Measurements from ENCODE around the gene IFFO2.

DNA sequence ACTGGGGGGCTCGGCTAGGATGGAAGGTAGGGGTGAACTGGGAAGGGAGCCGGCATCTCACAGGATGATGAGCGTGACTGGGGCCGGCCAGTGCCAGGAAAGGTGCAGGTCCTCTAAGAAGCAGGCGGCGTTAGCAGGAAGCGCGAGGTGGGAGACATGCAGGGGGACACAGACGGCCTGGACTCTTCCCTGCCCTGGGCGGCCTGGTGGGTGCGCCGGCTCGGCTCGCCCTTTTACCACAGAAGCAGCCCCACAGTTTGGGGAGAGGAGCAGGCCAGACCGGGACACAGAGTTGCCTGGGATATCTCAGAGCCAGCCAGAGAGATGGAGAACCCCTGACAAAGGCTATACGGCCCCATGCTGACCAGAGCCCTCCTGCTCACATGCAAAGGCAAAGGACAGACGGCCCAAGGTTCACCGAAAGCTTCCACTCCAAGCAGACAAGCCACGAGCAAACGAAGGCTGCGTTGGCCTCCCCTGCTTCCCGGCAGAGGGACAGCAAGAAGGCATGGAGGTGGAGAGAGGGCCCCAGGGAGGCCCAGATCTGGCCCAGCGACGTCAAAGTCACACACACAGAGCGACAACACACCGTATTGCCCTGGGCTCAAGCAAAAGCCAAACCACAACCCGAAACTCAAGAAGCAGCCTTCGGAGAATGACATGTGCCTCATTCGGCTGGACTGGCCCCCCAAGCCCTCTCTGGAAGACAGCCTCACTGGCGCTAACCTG is 39.2 kb downstream of the IFFO2 start:
- TF ChIP-seq, protein P1, sequence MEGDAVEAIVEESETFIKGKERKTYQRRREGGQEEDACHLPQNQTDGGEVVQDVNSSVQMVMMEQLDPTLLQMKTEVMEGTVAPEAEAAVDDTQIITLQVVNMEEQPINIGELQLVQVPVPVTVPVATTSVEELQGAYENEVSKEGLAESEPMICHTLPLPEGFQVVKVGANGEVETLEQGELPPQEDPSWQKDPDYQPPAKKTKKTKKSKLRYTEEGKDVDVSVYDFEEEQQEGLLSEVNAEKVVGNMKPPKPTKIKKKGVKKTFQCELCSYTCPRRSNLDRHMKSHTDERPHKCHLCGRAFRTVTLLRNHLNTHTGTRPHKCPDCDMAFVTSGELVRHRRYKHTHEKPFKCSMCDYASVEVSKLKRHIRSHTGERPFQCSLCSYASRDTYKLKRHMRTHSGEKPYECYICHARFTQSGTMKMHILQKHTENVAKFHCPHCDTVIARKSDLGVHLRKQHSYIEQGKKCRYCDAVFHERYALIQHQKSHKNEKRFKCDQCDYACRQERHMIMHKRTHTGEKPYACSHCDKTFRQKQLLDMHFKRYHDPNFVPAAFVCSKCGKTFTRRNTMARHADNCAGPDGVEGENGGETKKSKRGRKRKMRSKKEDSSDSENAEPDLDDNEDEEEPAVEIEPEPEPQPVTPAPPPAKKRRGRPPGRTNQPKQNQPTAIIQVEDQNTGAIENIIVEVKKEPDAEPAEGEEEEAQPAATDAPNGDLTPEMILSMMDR (IDR thresholded peaks at IDR 0.05): no peak
- no peak for TF ChIP-seq POLR2A (IDR thresholded peaks at IDR 0.05)
- no peak for TF ChIP-seq POLR2AphosphoS5 (IDR thresholded peaks at IDR 0.05)
